OCI-LY1 (cell line): ENCODE results near the gene ADGRG3.

Experiments used
- EZH2 ChIP-seq: fragments of 200-600 bp; sonication (generic), shearing (Covaris generic); IDR thresholded peaks from 2 replicates; pipeline ENCODE4 v1.8.0; 2017; ENCODE audit warnings: borderline replicate concordance, mixed run types, mild to moderate bottlenecking, antibody characterized with exemption, low read length, moderate library complexity, mixed read lengths
- TF ChIP-seq, protein P1 (sequence below): fragments of 200-600 bp; sonication (generic), shearing (Covaris generic); IDR thresholded peaks from 2 replicates; pipeline ENCODE4 v1.5.1; 2017; ENCODE audit warnings: mild to moderate bottlenecking, antibody characterized with exemption, low read length, moderate library complexity, mixed read lengths

- TF ChIP-seq, protein P1, sequence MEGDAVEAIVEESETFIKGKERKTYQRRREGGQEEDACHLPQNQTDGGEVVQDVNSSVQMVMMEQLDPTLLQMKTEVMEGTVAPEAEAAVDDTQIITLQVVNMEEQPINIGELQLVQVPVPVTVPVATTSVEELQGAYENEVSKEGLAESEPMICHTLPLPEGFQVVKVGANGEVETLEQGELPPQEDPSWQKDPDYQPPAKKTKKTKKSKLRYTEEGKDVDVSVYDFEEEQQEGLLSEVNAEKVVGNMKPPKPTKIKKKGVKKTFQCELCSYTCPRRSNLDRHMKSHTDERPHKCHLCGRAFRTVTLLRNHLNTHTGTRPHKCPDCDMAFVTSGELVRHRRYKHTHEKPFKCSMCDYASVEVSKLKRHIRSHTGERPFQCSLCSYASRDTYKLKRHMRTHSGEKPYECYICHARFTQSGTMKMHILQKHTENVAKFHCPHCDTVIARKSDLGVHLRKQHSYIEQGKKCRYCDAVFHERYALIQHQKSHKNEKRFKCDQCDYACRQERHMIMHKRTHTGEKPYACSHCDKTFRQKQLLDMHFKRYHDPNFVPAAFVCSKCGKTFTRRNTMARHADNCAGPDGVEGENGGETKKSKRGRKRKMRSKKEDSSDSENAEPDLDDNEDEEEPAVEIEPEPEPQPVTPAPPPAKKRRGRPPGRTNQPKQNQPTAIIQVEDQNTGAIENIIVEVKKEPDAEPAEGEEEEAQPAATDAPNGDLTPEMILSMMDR = no peak
- no peak for TF ChIP-seq EZH2
These were observed 58.4 kb downstream of the ADGRG3 start for GRCh38 chr16:57726433-57726947.
